Cardiac muscle cell (in vitro differentiated cells and primary cell): Measurements from ENCODE around the gene TGM1. TPM values are rescaled to one million over a fixed set of nuclear protein-coding genes. Genes with fewer than 3 reads are reported as not detected.

Experiments
- DNase-seq, 2 donors: peaks; one replicate each; pipeline versions ENCODE4 v3.0.0 to v3.0.0-alpha.2; 2010 to 2017; ENCODE audit warnings: low read depth in 1 of 2, low spot score in 1 of 2
- H3K27ac ChIP-seq: fragments of 200-600 bp; sonication (generic); 2 replicates; pipeline ENCODE4 v1.5.1; 2016
- H3K27me3 ChIP-seq: fragments of 200-600 bp; sonication (generic); 2 replicates; pipeline ENCODE4 v1.6.0; 2016; ENCODE audit warnings: control low read depth
- H3K36me3 ChIP-seq: fragments of 200-600 bp; sonication (generic); 2 replicates; pipeline ENCODE4 v1.5.1; 2016; ENCODE audit warnings: control low read depth
- H3K4me1 ChIP-seq: fragments of 200-600 bp; sonication (generic); 2 replicates; pipeline ENCODE4 v1.8.1; 2017; ENCODE audit warnings: low read depth, mild to moderate bottlenecking, mixed run types
- H3K4me3 ChIP-seq: fragments of 200-600 bp; sonication (generic); 2 replicates; pipeline ENCODE4 v1.5.1; 2016; ENCODE audit warnings: mild to moderate bottlenecking
- H3K9me3 ChIP-seq: fragments of 200-600 bp; sonication (generic); 2 replicates; pipeline ENCODE4 v1.5.1; 2017; ENCODE audit warnings: low read depth, mild to moderate bottlenecking, control low read depth
- CTCF ChIP-seq: IDR thresholded peaks from 2 replicates; pipeline ENCODE4 v1.5.1; 2012; ENCODE audit warnings: low read depth, mild to moderate bottlenecking, low read length
- polyA plus RNA-seq: library from polyadenylated mRNA; unstranded; fragments of >200 nt; fragmentation: Nextera tagmentation; extraction: Ambion mirVana; gene quantifications from 2 replicates; pipeline ENCODE4 v1.2.1, GENCODE V29; 2016
- total RNA-seq: library from RNA; depleted of rRNA; stranded (reverse); fragments of >200 nt; gene quantifications from 2 replicates; pipeline ENCODE4 v1.2.3, GENCODE V29; 2016

Gene TGM1
- total and polyA plus RNA-seq, 2 experiments from 2014 or later, result 1.7 TPM; not detected in 1

- no peak for DNase-seq
- H3K27me3 ChIP-seq, result no peaks in the 10 kb centered on the region
- H3K4me3 ChIP-seq, result no peak overlapping the region
- no peak for TF ChIP-seq CTCF
- H3K27ac ChIP-seq, result peak overlapping the region; percentile 76
- H3K4me1 ChIP-seq, result no peaks in the 10 kb centered on the region
- H3K9me3 ChIP-seq, result no peaks in the 10 kb centered on the region
- H3K36me3 ChIP-seq, result peaks cover 8% of the 10 kb centered on the region
Observed at GRCh38 chr14:24213866-24214662, 48.9 kb downstream of the TGM1 start.

- peak; percentile 19 for TF ChIP-seq CTCF
- no peaks in the 10 kb centered on the region for H3K9me3 ChIP-seq
- H3K27ac ChIP-seq, result peak within 1 kb of the TSS; percentile 91
- peak within 1 kb of the TSS; percentile 65 for H3K4me3 ChIP-seq
- H3K27me3 ChIP-seq, result no peaks in the 10 kb centered on the region
- no peaks in the 10 kb centered on the region for H3K4me1 ChIP-seq
- peak; percentile 99 for DNase-seq
- H3K36me3 ChIP-seq, result peaks cover 8% of the 10 kb centered on the region
Observed at GRCh38 chr14:24212924-24213865, 49.8 kb downstream of the TGM1 start, which contains the start of gene CHMP4A. Gene CHMP4A (minus strand): TSS chr14:24213488. CDS start chr14:24213439, 49 bp downstream.

- no peak for DNase-seq
- H3K36me3 ChIP-seq, result peaks cover 11% of the 10 kb centered on the region
- H3K27ac ChIP-seq, result no peak overlapping the region
- no peaks in the 10 kb centered on the region for H3K9me3 ChIP-seq
- H3K4me1 ChIP-seq, result no peaks in the 10 kb centered on the region
- no peak overlapping the region for H3K4me3 ChIP-seq
- no peaks in the 10 kb centered on the region for H3K27me3 ChIP-seq
- no peak for TF ChIP-seq CTCF
Observed at GRCh38 chr14:24211311-24211710, 51.7 kb downstream of the TGM1 start.

GRCh38 chr14:24207625-24208024, 55.4 kb downstream of the TGM1 start:
- Histone ChIP-seq H3K36me3 (peaks cover 11% of the 10 kb centered on the region), H3K27me3 (no peaks in the 10 kb centered on the region), H3K4me3 (no peak overlapping the region), H3K4me1 (no peaks in the 10 kb centered on the region), H3K9me3 (no peaks in the 10 kb centered on the region), H3K27ac (no peak overlapping the region)
- TF ChIP-seq CTCF, result no peak
- no peak for DNase-seq

GRCh38 chr14:24207104-24207551, 55.8 kb downstream of the TGM1 start:
- Histone ChIP-seq H3K27ac (no peak overlapping the region), H3K36me3 (peaks cover 11% of the 10 kb centered on the region), H3K9me3 (no peaks in the 10 kb centered on the region), H3K27me3 (no peaks in the 10 kb centered on the region), H3K4me1 (no peaks in the 10 kb centered on the region), H3K4me3 (no peak overlapping the region)
- no peak for TF ChIP-seq CTCF
- no peak for DNase-seq
